Nephron (organoid): ENCODE results near the gene CDYL2.

Experiments
- H3K27ac Mint-ChIP-seq, 3 experiments: 2 replicates each; pipeline ENCODE4 v1.8.0; 2020; ENCODE audit warnings: mixed read lengths in 3 of 3, mild to moderate bottlenecking in 2 of 3, moderate library complexity in 1 of 3
- H3K27me3 Mint-ChIP-seq: 2 replicates; pipeline ENCODE4 v1.8.0; 2021; ENCODE audit warnings: low read depth, mild to moderate bottlenecking, moderate library complexity, mixed read lengths
- H3K36me3 Mint-ChIP-seq: 2 replicates; pipeline ENCODE4 v1.8.0; 2020; ENCODE audit warnings: low read depth, mixed read lengths
- H3K4me1 Mint-ChIP-seq: 2 replicates; pipeline ENCODE4 v1.8.0; 2020; ENCODE audit warnings: mixed read lengths
- H3K4me3 Mint-ChIP-seq, 3 experiments: 2 replicates each; pipeline ENCODE4 v1.8.0; 2020; ENCODE audit warnings: mild to moderate bottlenecking in 3 of 3, mixed read lengths in 3 of 3, moderate library complexity in 2 of 3
- H3K9me3 Mint-ChIP-seq: 2 replicates; pipeline ENCODE4 v1.8.0; 2020; ENCODE audit warnings: mixed read lengths
- TF ChIP-seq, protein P1 (sequence below), 3 experiments: fragments of 200-600 bp; sonication (generic); IDR thresholded peaks; one replicate each; pipeline ENCODE4 v1.5.0; 2021; ENCODE audit warnings: antibody characterized with exemption in 3 of 3; ENCODE audit not compliant: unreplicated experiment in 3 of 3

CDYL2 gene

DNA sequence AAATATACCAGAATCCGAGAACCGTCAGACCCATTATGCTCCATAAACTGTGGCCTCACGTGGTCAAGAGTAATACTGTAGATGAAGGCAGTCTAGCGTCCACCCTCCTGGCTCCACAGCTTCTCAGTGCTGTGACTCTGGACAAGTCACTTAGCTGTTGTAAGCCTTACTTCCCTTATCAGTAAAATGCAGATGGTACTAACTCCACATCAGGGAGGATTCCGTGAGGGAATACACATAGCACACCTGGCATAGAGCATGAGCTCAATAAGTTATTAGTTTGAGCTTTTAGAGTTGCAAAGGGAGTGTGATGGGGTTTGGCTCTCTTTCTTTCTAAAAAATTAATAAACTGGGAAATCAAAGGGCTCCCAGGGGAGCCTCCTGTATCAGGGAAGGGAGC lies 49.9 kb downstream of the CDYL2 start:
- H3K27ac Mint-ChIP-seq, result no peak overlapping the region
- H3K4me3 Mint-ChIP-seq, result no peak overlapping the region
- no peaks in the 10 kb centered on the region for H3K36me3 Mint-ChIP-seq
- TF ChIP-seq, protein P1, sequence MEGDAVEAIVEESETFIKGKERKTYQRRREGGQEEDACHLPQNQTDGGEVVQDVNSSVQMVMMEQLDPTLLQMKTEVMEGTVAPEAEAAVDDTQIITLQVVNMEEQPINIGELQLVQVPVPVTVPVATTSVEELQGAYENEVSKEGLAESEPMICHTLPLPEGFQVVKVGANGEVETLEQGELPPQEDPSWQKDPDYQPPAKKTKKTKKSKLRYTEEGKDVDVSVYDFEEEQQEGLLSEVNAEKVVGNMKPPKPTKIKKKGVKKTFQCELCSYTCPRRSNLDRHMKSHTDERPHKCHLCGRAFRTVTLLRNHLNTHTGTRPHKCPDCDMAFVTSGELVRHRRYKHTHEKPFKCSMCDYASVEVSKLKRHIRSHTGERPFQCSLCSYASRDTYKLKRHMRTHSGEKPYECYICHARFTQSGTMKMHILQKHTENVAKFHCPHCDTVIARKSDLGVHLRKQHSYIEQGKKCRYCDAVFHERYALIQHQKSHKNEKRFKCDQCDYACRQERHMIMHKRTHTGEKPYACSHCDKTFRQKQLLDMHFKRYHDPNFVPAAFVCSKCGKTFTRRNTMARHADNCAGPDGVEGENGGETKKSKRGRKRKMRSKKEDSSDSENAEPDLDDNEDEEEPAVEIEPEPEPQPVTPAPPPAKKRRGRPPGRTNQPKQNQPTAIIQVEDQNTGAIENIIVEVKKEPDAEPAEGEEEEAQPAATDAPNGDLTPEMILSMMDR (IDR thresholded peaks at IDR 0.05; ENCODE audit: unreplicated experiment in 3 of 3), result no peak
- no peaks in the 10 kb centered on the region for H3K27me3 Mint-ChIP-seq
- H3K4me1 Mint-ChIP-seq, result peaks cover 5% of the 10 kb centered on the region
- H3K9me3 Mint-ChIP-seq, result no peaks in the 10 kb centered on the region

DNA sequence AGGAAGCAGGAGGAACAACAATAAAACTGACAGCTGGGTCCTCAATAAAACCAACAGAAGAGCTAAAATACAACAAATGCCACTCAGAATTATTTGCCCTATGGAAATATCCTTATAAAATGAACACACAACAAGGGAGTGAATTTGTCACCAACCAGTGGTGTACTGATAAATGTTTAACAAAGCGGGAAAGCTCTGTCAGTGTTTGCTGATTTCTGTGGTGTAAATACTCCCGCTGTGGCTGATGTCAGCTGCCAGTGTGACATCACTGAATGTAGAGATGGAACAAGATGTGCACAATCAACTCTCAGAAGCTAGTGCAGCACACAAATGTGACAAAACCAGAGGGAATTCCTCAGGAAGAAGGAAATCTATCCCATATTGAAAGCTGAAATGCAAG lies 51.9 kb downstream of the CDYL2 start:
- H3K27me3 Mint-ChIP-seq, result no peaks in the 10 kb centered on the region
- H3K27ac Mint-ChIP-seq, result no peak overlapping the region
- H3K9me3 Mint-ChIP-seq, result no peaks in the 10 kb centered on the region
- H3K4me1 Mint-ChIP-seq, result peaks cover 5% of the 10 kb centered on the region
- H3K36me3 Mint-ChIP-seq, result no peaks in the 10 kb centered on the region
- TF ChIP-seq, protein P1 (IDR thresholded peaks at IDR 0.05; ENCODE audit: unreplicated experiment in 3 of 3), result no peak
- H3K4me3 Mint-ChIP-seq, result no peak overlapping the region

GRCh38 chr16:80751167-80751566 lies 53.2 kb downstream of the CDYL2 start:
- TF ChIP-seq, protein P1 (IDR thresholded peaks at IDR 0.05; ENCODE audit: unreplicated experiment in 3 of 3), result no peak
- no peaks in the 10 kb centered on the region for H3K36me3 Mint-ChIP-seq
- H3K4me1 Mint-ChIP-seq, result peaks cover 8% of the 10 kb centered on the region
- no peaks in the 10 kb centered on the region for H3K27me3 Mint-ChIP-seq
- peak overlapping the region in 2 of 3 experiments; percentile 1 to 26 for H3K27ac Mint-ChIP-seq
- no peak overlapping the region for H3K4me3 Mint-ChIP-seq
- H3K9me3 Mint-ChIP-seq, result no peaks in the 10 kb centered on the region

DNA sequence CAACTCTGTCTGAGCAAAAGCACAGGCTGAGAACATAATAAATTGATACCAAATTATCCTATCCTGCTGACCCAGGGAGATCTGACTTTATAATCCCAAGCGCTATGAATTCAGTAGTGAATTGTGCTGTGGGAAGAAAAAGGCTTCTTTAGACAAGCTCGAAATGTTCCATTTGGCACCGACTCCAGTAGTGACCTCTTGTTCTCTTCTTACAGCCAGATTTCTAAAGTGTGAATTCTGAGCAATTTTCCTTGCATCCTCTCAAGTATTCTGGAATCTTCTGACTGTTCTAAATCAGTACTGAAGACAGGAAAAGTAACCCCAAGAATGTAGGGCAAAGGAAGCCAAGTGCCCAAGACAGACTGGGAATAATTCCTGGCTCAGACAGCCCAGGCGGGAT lies 58.2 kb downstream of the CDYL2 start:
- Mint-ChIP-seq H3K27me3 (peaks cover 10% of the 10 kb centered on the region), H3K4me3 (no peak overlapping the region), H3K4me1 (peaks cover 8% of the 10 kb centered on the region), H3K9me3 (no peaks in the 10 kb centered on the region), H3K27ac (no peak overlapping the region), H3K36me3 (peaks cover 4% of the 10 kb centered on the region)
- TF ChIP-seq, protein P1 (IDR thresholded peaks at IDR 0.05; ENCODE audit: unreplicated experiment in 3 of 3), result no peak

- H3K4me1 Mint-ChIP-seq, result peaks cover 6% of the 10 kb centered on the region
Observed at GRCh38 chr16:80744856-80745255, 59.5 kb downstream of the CDYL2 start.

DNA sequence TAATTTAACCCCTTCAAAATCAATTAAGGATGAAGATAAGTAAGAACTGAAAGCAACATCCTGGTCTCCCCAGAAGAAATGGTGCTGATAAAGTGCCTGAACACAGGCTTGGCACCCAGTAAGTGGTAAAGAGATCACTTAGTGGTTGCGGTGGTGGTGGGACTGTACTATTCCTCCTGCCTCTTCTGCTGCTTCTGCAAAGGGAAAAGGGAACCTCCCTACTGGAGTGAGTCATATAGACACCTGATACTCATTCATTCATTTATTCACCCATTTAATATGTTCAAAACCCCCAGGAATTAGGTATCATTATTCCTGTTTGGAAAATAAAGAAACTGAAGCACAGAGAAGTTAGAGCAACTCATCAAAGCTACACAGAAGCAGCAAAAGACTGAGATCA lies 60.6 kb downstream of the CDYL2 start:
- Mint-ChIP-seq H3K27me3 (peaks cover 10% of the 10 kb centered on the region), H3K4me1 (peaks cover 6% of the 10 kb centered on the region), H3K36me3 (peaks cover 4% of the 10 kb centered on the region), H3K27ac (no peak overlapping the region), H3K4me3 (no peak overlapping the region), H3K9me3 (peaks cover 11% of the 10 kb centered on the region)
- TF ChIP-seq, protein P1 (IDR thresholded peaks at IDR 0.05; ENCODE audit: unreplicated experiment in 3 of 3), result no peak

More at GRCh38 chr16:80744856-80745255, 59.5 kb downstream of the CDYL2 start:
- no peak overlapping the region for H3K4me3 Mint-ChIP-seq
- peaks cover 4% of the 10 kb centered on the region for H3K36me3 Mint-ChIP-seq
- TF ChIP-seq, protein P1 (IDR thresholded peaks at IDR 0.05; ENCODE audit: unreplicated experiment in 3 of 3), result no peak
- H3K27ac Mint-ChIP-seq, result no peak overlapping the region
- H3K9me3 Mint-ChIP-seq, result peaks cover 3% of the 10 kb centered on the region
- peaks cover 10% of the 10 kb centered on the region for H3K27me3 Mint-ChIP-seq
